Daoy (cell line): ENCODE results near the gene ADAMTS10. TPM values are rescaled to one million over a fixed set of nuclear protein-coding genes. Genes with fewer than 3 reads are reported as not detected.
"Not testable (repeated sequence)": the region's sequence is repeated elsewhere in the genome, so short reads cannot be mapped to it uniquely, and the experiment has no call there.

ENCODE experiments used
- DNase-seq: peaks from one replicate; pipeline ENCODE4 v3.0.0-alpha.2; 2015; ENCODE audit warnings: low read depth
- total RNA-seq: library from RNA; depleted of rRNA; stranded (reverse); fragments of >200 nt; shearing (Covaris generic); gene quantifications from 2 replicates; pipeline ENCODE4 v1.2.3, GENCODE V29; 2014; rRNA removed

ADAMTS10 gene
- total RNA-seq, 1 experiment from 2014 or later = 3.1 TPM

GRCh38 chr19:8561075-8561764 is 49.3 kb downstream of the ADAMTS10 start:
- DNase-seq = no peak

DNA sequence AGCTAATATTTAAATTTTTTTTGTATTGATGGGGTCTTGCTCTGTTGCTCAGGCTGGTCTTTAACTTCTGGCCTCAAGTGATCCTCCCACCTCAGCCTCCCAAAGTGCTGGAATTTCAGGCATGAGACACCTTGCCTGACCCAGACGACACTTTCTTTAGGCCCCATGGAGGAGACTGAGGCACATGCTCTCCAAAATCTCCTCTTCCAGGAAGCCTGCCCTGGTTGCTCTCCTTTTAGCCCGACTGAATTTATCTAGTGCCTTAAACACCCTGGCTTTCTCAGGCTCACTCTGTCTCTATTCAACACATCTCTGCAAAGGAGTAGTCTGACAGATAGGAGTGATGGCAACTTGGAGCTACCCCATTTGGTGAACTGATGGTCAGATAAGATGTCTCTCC is 52.2 kb downstream of the ADAMTS10 start:
- DNase-seq = no peak

DNA sequence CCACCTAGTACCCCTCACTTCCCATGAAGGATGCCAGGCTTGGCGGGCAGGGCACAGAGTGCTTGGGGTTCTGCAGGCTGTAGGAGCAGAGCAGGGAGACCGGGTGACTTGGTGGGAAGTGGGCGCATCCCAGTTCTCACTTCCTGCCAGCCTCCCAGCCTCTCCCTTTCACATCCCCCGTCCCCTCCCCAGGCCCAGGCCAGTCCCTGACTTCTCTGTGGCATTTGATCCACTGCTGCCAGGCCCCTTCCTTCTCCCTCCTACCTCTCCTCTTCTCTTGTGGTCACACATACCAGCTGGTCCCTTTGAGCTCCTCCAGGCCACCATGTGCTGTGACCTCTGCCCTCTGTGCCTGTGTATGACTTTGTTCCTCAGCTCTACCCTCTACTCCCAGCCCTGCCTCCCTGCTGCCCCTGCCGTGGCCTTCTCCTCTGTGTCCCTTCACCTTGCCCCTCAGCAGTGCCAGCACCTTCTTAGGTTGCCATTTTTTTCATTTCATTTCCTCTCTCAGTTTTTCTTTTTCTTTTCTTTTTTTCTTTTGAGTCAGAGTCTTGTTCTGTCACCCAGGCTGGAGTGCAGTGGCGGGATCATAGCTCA is 52.8 kb downstream of the ADAMTS10 start:
- DNase-seq = no peak

GRCh38 chr19:8553729-8554128 is 56.8 kb downstream of the ADAMTS10 start:
- DNase-seq = not testable (repeated sequence)

DNA sequence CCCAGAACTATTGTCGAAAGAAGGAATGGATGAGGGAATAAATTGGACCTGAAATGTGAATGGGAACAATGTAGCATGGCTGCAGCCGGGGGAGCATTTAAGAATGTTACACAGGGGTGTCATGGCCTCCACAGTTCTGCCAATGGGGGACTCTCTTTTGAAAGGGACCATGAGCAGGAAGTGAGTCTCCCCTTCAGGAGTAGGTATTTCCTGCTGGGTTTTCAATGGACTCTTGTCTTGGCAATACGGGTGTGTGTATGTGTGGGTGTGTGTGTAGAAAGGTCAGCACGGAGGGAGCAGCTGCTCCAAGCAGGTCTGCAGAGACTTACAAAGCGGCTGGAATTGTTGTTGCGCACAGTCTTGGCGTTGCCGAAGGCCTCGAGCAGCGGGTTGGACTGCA is 57.7 kb downstream of the ADAMTS10 start:
- peak; percentile 56 for DNase-seq

GRCh38 chr19:8550070-8550469 is 60.4 kb downstream of the ADAMTS10 start:
- no peak for DNase-seq

- no peak for DNase-seq
These were observed 64.8 kb downstream of the ADAMTS10 start for GRCh38 chr19:8545743-8546142.

DNA sequence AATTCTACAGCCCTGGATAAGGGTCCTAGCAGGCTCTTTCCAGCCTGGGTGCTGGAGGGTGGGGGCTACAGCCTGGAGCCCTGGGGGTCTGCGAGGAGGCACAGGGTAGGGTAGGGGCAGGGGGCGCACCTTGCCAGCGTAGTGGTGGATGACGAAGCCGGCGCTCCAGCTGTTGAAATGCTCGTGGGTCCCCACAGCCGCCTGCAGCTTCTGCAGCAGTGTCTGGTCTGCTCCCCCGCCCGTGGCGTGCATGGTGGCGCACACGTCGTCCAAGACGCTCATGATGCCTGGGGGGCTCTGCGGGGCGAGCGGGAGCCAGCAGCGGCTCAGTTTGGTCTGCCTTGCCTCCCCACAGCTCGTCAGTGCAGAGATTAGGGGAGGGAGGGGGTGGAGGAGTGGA is 66.3 kb downstream of the ADAMTS10 start:
- DNase-seq = no peak

GRCh38 chr19:8539621-8540149 is 70.8 kb downstream of the ADAMTS10 start:
- DNase-seq = no peak

DNA sequence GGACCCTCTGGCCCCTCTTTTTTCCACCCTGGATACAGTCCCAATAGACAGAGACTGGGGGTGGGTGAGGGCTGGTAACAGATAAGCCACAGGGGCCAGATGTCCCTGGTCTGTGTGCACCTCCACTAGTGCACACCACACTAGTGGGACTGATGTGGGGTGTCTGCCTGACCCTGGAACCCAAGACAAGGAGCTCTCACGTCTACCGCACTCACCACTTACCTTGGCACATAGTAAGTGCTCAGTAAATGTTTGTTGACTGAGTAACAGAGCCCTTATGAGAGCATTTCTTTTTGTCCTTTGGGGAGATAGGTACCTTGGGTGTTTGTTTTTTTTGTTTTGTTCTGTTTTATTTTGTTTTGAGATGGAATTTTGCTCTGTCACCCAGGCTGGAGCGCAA is 73.4 kb downstream of the ADAMTS10 start:
- no peak for DNase-seq

GRCh38 chr19:8536282-8536681 is 74.2 kb downstream of the ADAMTS10 start:
- DNase-seq = no peak

DNA sequence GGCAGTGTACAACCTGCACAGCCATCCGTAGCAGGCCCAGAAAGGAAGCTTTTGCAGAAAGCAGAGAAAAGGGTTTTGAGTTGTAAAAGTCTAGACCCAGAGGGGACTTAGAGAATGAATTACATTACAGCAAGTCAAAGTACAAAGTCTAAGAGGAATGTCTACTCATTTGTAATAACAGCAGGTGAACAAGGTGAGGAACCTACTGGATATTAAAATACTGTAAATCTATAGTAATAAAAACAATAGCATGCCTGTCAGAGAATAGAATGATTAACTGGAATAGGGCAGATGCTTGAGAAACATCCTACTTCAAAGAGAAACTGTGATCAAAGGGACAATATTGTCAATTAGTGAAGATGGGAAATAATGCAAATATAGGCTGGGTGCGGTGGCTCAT is 78.3 kb downstream of the ADAMTS10 start:
- no peak for DNase-seq

- no peak for DNase-seq
These were observed 79.0 kb downstream of the ADAMTS10 start for GRCh38 chr19:8531470-8531869.

Other genes with a start within 250 kb of the ADAMTS10 start
- gene ANGPTL4, start 246.6 kb downstream of the ADAMTS10 start, total RNA-seq = 0.86 TPM in 1 of 2 replicates, not detected in the other
- gene RAB11B, start 220.4 kb downstream of the ADAMTS10 start, total RNA-seq = 3.5 and 9.0 TPM in 2 replicates
- gene MARCHF2, start 197.4 kb downstream of the ADAMTS10 start, total RNA-seq = 12.3 and 17.8 TPM in 2 replicates
- gene HNRNPM, start 165.7 kb downstream of the ADAMTS10 start, total RNA-seq = 140 and 162 TPM in 2 replicates
- gene PRAM1, start 108.1 kb downstream of the ADAMTS10 start, total RNA-seq = not detected in 2 replicates
- 5.7 and 6.8 TPM in 2 replicates for gene ZNF414, start 96.5 kb downstream of the ADAMTS10 start, total RNA-seq
- gene MYO1F, start 33.3 kb downstream of the ADAMTS10 start, total RNA-seq = 0.24 TPM in 1 of 2 replicates, not detected in the other
- gene NFILZ, start 19.9 kb upstream of the ADAMTS10 start, total RNA-seq = not detected in 2 replicates
- gene ACTL9, start 88.1 kb upstream of the ADAMTS10 start, total RNA-seq = not detected in 2 replicates
- not detected in 2 replicates for gene OR2Z1, start 110.9 kb upstream of the ADAMTS10 start, total RNA-seq
- 10.4 and 12.5 TPM in 2 replicates for gene ZNF558, start 221.6 kb upstream of the ADAMTS10 start, total RNA-seq
- gene MBD3L1, start 221.7 kb upstream of the ADAMTS10 start, total RNA-seq = not detected in 2 replicates